Measurements from ENCODE around the gene ABLIM1.
A peak's percentile ranks its signal among the peaks of the same experiment; 100 is the strongest.

ABLIM1 gene

GRCh38 chr10:114403541-114404161 lies 254.4 kb downstream of the ABLIM1 start:
- H3K4me1 ChIP-seq (ENCODE audit: control insufficient read depth, insufficient read depth, low read depth, low read length), result peaks cover 23% of the 10 kb centered on the region
- peaks cover 31 to 51% of the 10 kb centered on the region in 2 experiments for H3K27me3 ChIP-seq (ENCODE audit: control insufficient read depth in 1 of 2, insufficient read depth in 1 of 2, low read length in 2 of 2)
- H3K9me3 ChIP-seq (ENCODE audit: control insufficient read depth, low read length), result no peaks in the 10 kb centered on the region
- peak overlapping the region; percentile 95 for H3K4me2 ChIP-seq (ENCODE audit: low read length, poor library complexity, severe bottlenecking)
- no peaks in the 10 kb centered on the region for H3K36me3 ChIP-seq (ENCODE audit: control insufficient read depth in 1 of 2, insufficient read depth in 2 of 2, low read depth in 1 of 2, low read length in 2 of 2)
- peak overlapping the region; percentile 75 for H4K8ac ChIP-seq (ENCODE audit: low read length)
- H3K14ac ChIP-seq (ENCODE audit: low read length in 2 of 2), result peak overlapping the region; percentile 8 to 47
- H2AFZ ChIP-seq (ENCODE audit: low read depth, low read length), result peak overlapping the region; percentile 47
- peak overlapping the region in 1 of 2 experiments; percentile 64 for H2BK12ac ChIP-seq (ENCODE audit: low read length in 2 of 2)
- under 1% methylated on average over 40 of the region's 44 CpGs for WGBS
- H2BK15ac ChIP-seq (ENCODE audit: low read depth, poor library complexity, severe bottlenecking), result peak overlapping the region; percentile 75
- peak overlapping the region; percentile 93 to 95 for H3K18ac ChIP-seq (ENCODE audit: low read depth in 1 of 2, low read length in 2 of 2)
- H3K4me3 ChIP-seq (ENCODE audit: insufficient read depth in 1 of 2, low read depth in 1 of 2, low read length in 2 of 2), result peak overlapping the region; percentile 47 to 63
- peak overlapping the region; percentile 90 for H4K91ac ChIP-seq (ENCODE audit: low read length)
- peak overlapping the region; percentile 85 to 92 for H3K4ac ChIP-seq (ENCODE audit: low read depth in 1 of 2, low read length in 2 of 2)
- H3K79me1 ChIP-seq (replicated peaks; ENCODE audit: low read length, poor library complexity, severe bottlenecking), result no peaks in the 10 kb centered on the region
- DNase-seq, result peak; percentile 57
- no peak overlapping the region for H3K27ac ChIP-seq (ENCODE audit: low read length, poor library complexity, severe bottlenecking)
- H2AK5ac ChIP-seq (ENCODE audit: low read length, severe bottlenecking), result no peak overlapping the region
- peak overlapping the region; percentile 28 for H3K9ac ChIP-seq (ENCODE audit: low read length)
- H2BK5ac ChIP-seq (ENCODE audit: low read depth, low read length, poor library complexity, severe bottlenecking), result no peak overlapping the region
- H3K23ac ChIP-seq (ENCODE audit: low read length in 2 of 2), result peak overlapping the region; percentile 14 to 89
- peak overlapping the region; percentile 94 for H2BK120ac ChIP-seq (ENCODE audit: low read depth, low read length)

GRCh38 chr10:114402871-114403540 lies 255.1 kb downstream of the ABLIM1 start:
- Histone ChIP-seq H3K18ac (ENCODE audit: low read depth in 1 of 2, low read length in 2 of 2) (peak overlapping the region; percentile 93 to 95), H3K9ac (ENCODE audit: low read length) (peak overlapping the region; percentile 28), H3K27ac (ENCODE audit: low read length, poor library complexity, severe bottlenecking) (no peak overlapping the region), H2BK12ac (ENCODE audit: low read length in 2 of 2) (peak overlapping the region; percentile 75 to 87), H4K91ac (ENCODE audit: low read length) (peak overlapping the region; percentile 57), H3K4me1 (ENCODE audit: control insufficient read depth, insufficient read depth, low read depth, low read length) (peaks cover 19% of the 10 kb centered on the region), H3K4me2 (ENCODE audit: low read length, poor library complexity, severe bottlenecking) (peak overlapping the region; percentile 95), H2AFZ (ENCODE audit: low read depth, low read length) (no peak overlapping the region), H4K8ac (ENCODE audit: low read length) (peak overlapping the region; percentile 85), H3K23ac (ENCODE audit: low read length in 2 of 2) (peak overlapping the region; percentile 14 to 56), H3K14ac (ENCODE audit: low read length in 2 of 2) (peak overlapping the region in 1 of 2 experiments; percentile 47), H2AK5ac (ENCODE audit: low read length, severe bottlenecking) (no peak overlapping the region), H3K4me3 (ENCODE audit: insufficient read depth in 1 of 2, low read depth in 1 of 2, low read length in 2 of 2) (peak overlapping the region in 1 of 2 experiments; percentile 63), H3K9me3 (ENCODE audit: control insufficient read depth, low read length) (no peaks in the 10 kb centered on the region), H3K27me3 (ENCODE audit: control insufficient read depth in 1 of 2, insufficient read depth in 1 of 2, low read length in 2 of 2) (peaks cover 31 to 53% of the 10 kb centered on the region in 2 experiments), H3K36me3 (ENCODE audit: control insufficient read depth in 1 of 2, insufficient read depth in 2 of 2, low read depth in 1 of 2, low read length in 2 of 2) (no peaks in the 10 kb centered on the region), H2BK5ac (ENCODE audit: low read depth, low read length, poor library complexity, severe bottlenecking) (no peak overlapping the region), H3K4ac (ENCODE audit: low read depth in 1 of 2, low read length in 2 of 2) (peak overlapping the region; percentile 46 to 92), H2BK15ac (ENCODE audit: low read depth, poor library complexity, severe bottlenecking) (peak overlapping the region; percentile 74), H2BK120ac (ENCODE audit: low read depth, low read length) (peak overlapping the region; percentile 94), H3K79me1 (replicated peaks; ENCODE audit: low read length, poor library complexity, severe bottlenecking) (no peaks in the 10 kb centered on the region)
- 2% methylated on average over 16 of the region's 17 CpGs for WGBS
- peak; percentile 83 for DNase-seq

GRCh38 chr10:114402233-114402632 lies 255.8 kb downstream of the ABLIM1 start:
- Histone ChIP-seq H4K91ac (ENCODE audit: low read length) (no peak overlapping the region), H3K9ac (ENCODE audit: low read length) (no peak overlapping the region), H4K8ac (ENCODE audit: low read length) (no peak overlapping the region), H3K4me2 (ENCODE audit: low read length, poor library complexity, severe bottlenecking) (no peak overlapping the region), H3K9me3 (ENCODE audit: control insufficient read depth, low read length) (no peaks in the 10 kb centered on the region), H2BK15ac (ENCODE audit: low read depth, poor library complexity, severe bottlenecking) (no peak overlapping the region), H3K14ac (ENCODE audit: low read length in 2 of 2) (no peak overlapping the region), H2BK5ac (ENCODE audit: low read depth, low read length, poor library complexity, severe bottlenecking) (no peak overlapping the region), H3K36me3 (ENCODE audit: control insufficient read depth in 1 of 2, insufficient read depth in 2 of 2, low read depth in 1 of 2, low read length in 2 of 2) (no peaks in the 10 kb centered on the region), H3K27ac (ENCODE audit: low read length, poor library complexity, severe bottlenecking) (no peak overlapping the region), H3K4ac (ENCODE audit: low read depth in 1 of 2, low read length in 2 of 2) (no peak overlapping the region), H3K79me1 (replicated peaks; ENCODE audit: low read length, poor library complexity, severe bottlenecking) (no peaks in the 10 kb centered on the region), H3K4me1 (ENCODE audit: control insufficient read depth, insufficient read depth, low read depth, low read length) (peaks cover 20% of the 10 kb centered on the region), H2BK120ac (ENCODE audit: low read depth, low read length) (no peak overlapping the region), H2BK12ac (ENCODE audit: low read length in 2 of 2) (peak overlapping the region in 1 of 2 experiments; percentile 6), H3K4me3 (ENCODE audit: insufficient read depth in 1 of 2, low read depth in 1 of 2, low read length in 2 of 2) (no peak overlapping the region), H3K27me3 (ENCODE audit: control insufficient read depth in 1 of 2, insufficient read depth in 1 of 2, low read length in 2 of 2) (peaks cover 31 to 49% of the 10 kb centered on the region in 2 experiments), H2AFZ (ENCODE audit: low read depth, low read length) (no peak overlapping the region), H2AK5ac (ENCODE audit: low read length, severe bottlenecking) (no peak overlapping the region), H3K18ac (ENCODE audit: low read depth in 1 of 2, low read length in 2 of 2) (peak overlapping the region in 1 of 2 experiments; percentile 60), H3K23ac (ENCODE audit: low read length in 2 of 2) (no peak overlapping the region)
- DNase-seq, result peak; percentile 20
- WGBS, result 43% methylated on average over 2 of the region's 2 CpGs

GRCh38 chr10:114401195-114401791 lies 256.8 kb downstream of the ABLIM1 start:
- Histone ChIP-seq H4K91ac (ENCODE audit: low read length) (no peak overlapping the region), H2BK120ac (ENCODE audit: low read depth, low read length) (no peak overlapping the region), H3K4me3 (ENCODE audit: insufficient read depth in 1 of 2, low read depth in 1 of 2, low read length in 2 of 2) (peak overlapping the region in 1 of 2 experiments; percentile 16), H3K4me2 (ENCODE audit: low read length, poor library complexity, severe bottlenecking) (no peak overlapping the region), H3K36me3 (ENCODE audit: control insufficient read depth in 1 of 2, insufficient read depth in 2 of 2, low read depth in 1 of 2, low read length in 2 of 2) (no peaks in the 10 kb centered on the region), H3K79me1 (replicated peaks; ENCODE audit: low read length, poor library complexity, severe bottlenecking) (no peaks in the 10 kb centered on the region), H3K9me3 (ENCODE audit: control insufficient read depth, low read length) (no peaks in the 10 kb centered on the region), H3K18ac (ENCODE audit: low read depth in 1 of 2, low read length in 2 of 2) (peak overlapping the region in 1 of 2 experiments; percentile 91), H2AFZ (ENCODE audit: low read depth, low read length) (no peak overlapping the region), H3K14ac (ENCODE audit: low read length in 2 of 2) (peak overlapping the region in 1 of 2 experiments; percentile 44), H3K9ac (ENCODE audit: low read length) (no peak overlapping the region), H3K27me3 (ENCODE audit: control insufficient read depth in 1 of 2, insufficient read depth in 1 of 2, low read length in 2 of 2) (peaks cover 31 to 49% of the 10 kb centered on the region in 2 experiments), H3K4me1 (ENCODE audit: control insufficient read depth, insufficient read depth, low read depth, low read length) (peaks cover 20% of the 10 kb centered on the region), H3K27ac (ENCODE audit: low read length, poor library complexity, severe bottlenecking) (no peak overlapping the region), H3K4ac (ENCODE audit: low read depth in 1 of 2, low read length in 2 of 2) (peak overlapping the region in 1 of 2 experiments; percentile 32), H2BK15ac (ENCODE audit: low read depth, poor library complexity, severe bottlenecking) (no peak overlapping the region), H2AK5ac (ENCODE audit: low read length, severe bottlenecking) (no peak overlapping the region), H4K8ac (ENCODE audit: low read length) (no peak overlapping the region), H2BK5ac (ENCODE audit: low read depth, low read length, poor library complexity, severe bottlenecking) (no peak overlapping the region), H3K23ac (ENCODE audit: low read length in 2 of 2) (no peak overlapping the region), H2BK12ac (ENCODE audit: low read length in 2 of 2) (no peak overlapping the region)
- WGBS, result 38% methylated on average over 7 of the region's 7 CpGs
- peak; percentile 88 for DNase-seq

Data from mesenchymal stem cell (in vitro differentiated cells and primary cell).